ENCODE results near the gene XRCC3. TPM values are rescaled to one million over a fixed set of nuclear protein-coding genes. Genes with fewer than 3 reads are reported as not detected.
A peak's percentile ranks its signal among the peaks of the same experiment; 100 is the strongest.

The XRCC3 gene
- 31.5 and 58.1 TPM in 2 replicates for total RNA-seq (2014; rRNA removed; shearing (Covaris generic); ENCODE audit: low replicate concordance)

DNA sequence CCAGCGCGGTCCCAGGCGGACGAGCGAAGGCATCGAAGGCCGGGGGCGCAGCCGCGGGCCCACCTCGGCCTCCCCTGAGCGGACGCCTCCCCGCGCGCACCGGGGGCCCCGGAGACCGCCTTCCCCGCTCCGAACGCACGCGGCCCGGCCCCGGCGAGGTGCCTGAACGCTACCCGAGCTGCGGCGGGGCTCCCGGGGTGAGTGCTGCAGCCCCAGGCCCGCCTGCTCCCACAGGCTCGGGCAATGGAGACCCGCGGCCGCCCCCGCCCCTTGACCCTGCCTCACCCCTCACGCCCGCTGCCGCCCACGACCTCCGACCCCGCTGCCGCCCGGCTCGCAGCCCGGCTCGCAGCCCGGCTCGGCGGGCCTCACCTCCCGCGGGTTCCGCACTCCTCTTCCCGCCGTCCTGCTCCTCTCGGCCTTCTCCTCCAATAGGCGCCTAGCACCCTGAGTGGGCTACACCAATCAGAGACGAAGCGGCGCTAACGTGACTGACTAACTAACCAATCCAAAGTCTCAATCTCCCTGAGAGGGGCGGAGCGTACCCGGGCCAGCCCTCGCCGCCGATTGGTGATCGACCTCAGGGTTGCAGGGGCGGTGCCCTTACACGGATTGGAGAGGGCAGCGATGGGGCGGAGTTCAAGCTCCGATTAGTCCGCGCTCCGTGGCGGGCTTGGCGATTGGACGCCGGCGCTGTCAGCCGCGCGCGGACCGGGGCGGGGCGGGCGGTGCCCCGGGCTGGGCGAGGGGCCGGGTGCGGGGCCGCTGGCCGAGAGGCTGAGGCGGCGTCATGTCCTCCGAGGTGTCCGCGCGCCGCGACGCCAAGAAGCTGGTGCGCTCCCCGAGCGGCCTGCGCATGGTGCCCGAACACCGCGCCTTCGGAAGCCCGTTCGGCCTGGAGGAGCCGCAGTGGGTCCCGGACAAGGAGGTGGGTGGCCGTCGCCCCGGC lies at the start of gene XRCC3, which contains the start of gene ZFYVE21:
Gene XRCC3, minus strand, starts transcription at position 400 of the 949 bp plus-strand sequence. CDS start 4,364 bp downstream, outside the sequence.
Gene ZFYVE21, plus strand, starts transcription at position 759 of the 949 bp plus-strand sequence. Its CDS starts 32 bp downstream, at position 791.
- Histone ChIP-seq H3K4me3 (peak within 1 kb of the TSS; percentile 64), H3K27me3 (no peaks in the 10 kb centered on the region), H3K36me3 (no peaks in the 10 kb centered on the region), H3K9me3 (no peaks in the 10 kb centered on the region)
- peak; percentile 95 for DNase-seq

GRCh38 chr14:103763730-103764488 lies 48.7 kb upstream of the XRCC3 start:
- H3K4me3 ChIP-seq: no peak overlapping the region
- H3K9me3 ChIP-seq: no peaks in the 10 kb centered on the region
- DNase-seq: no peak

GRCh38 chr14:103762541-103762940 lies 47.3 kb upstream of the XRCC3 start:
- H3K36me3 ChIP-seq: no peaks in the 10 kb centered on the region
- H3K4me3 ChIP-seq: no peak overlapping the region
- H3K9me3 ChIP-seq: no peaks in the 10 kb centered on the region
- DNase-seq: no peak
- no peaks in the 10 kb centered on the region for H3K27me3 ChIP-seq

More at GRCh38 chr14:103763730-103764488, 48.7 kb upstream of the XRCC3 start:
- no peaks in the 10 kb centered on the region for H3K36me3 ChIP-seq
- no peaks in the 10 kb centered on the region for H3K27me3 ChIP-seq

DNA sequence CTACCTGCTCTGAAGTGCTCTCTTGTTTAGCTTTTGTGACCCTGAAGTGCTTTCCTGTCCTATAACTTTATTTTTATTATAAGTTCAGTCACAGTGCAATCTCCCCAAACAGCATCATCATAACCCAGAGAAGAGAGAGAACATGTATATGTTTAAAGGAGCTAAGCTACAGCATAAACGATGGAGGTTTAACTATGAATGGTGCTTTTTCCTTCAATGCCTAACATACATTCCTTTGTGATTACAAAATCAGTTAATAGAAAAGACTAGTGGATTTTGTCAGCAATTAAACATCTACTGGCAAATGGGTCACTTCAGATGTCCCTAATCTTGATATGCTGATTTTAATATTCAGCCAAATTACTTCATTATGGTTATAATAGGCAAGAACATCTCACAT lies 46.8 kb upstream of the XRCC3 start:
- no peak for DNase-seq
- H3K4me3 ChIP-seq: no peak overlapping the region
- H3K9me3 ChIP-seq: no peaks in the 10 kb centered on the region
- no peaks in the 10 kb centered on the region for H3K36me3 ChIP-seq
- H3K27me3 ChIP-seq: no peaks in the 10 kb centered on the region

DNA sequence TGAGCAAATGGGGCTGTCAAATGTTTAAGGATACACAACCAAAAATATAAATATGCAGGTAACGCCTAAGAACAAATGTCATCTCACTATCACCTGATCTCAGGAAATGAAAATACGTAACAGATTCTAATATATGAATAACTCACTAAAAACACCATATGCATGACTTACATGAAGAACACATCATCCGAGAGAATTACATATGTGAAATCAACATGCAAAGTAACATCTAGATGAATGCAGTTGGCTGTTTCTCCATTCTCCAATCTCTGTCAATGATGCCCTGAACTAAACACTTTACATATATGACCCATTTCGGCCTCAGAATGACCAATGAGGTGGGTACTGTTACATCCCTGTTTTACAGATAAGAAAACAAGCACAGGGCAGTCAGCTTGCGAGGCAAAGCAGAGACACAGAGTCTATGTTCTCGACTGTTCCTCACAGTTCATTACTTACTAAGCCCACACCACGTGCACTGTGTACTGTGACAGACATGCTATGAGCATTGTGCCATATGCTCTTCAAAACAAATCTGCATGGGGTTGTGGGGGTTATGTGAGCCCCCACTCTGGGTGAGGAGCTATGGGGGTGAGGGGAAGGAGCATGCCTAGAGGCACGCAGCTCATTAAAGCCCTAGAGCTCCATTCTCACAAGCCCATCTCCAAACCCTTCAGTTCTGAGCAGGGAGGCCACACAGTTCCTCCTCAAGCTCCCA lies 43.0 kb upstream of the XRCC3 start:
- Histone ChIP-seq H3K4me3 (no peak overlapping the region), H3K36me3 (no peaks in the 10 kb centered on the region), H3K27me3 (no peaks in the 10 kb centered on the region), H3K9me3 (no peaks in the 10 kb centered on the region)
- no peak for DNase-seq

GRCh38 chr14:103755060-103755459 lies 39.8 kb upstream of the XRCC3 start:
- no peak for DNase-seq
- H3K36me3 ChIP-seq: no peaks in the 10 kb centered on the region
- no peaks in the 10 kb centered on the region for H3K9me3 ChIP-seq
- no peaks in the 10 kb centered on the region for H3K27me3 ChIP-seq
- no peak overlapping the region for H3K4me3 ChIP-seq

- no peak for DNase-seq
- H3K9me3 ChIP-seq: no peaks in the 10 kb centered on the region
- no peaks in the 10 kb centered on the region for H3K36me3 ChIP-seq
Observed at GRCh38 chr14:103753774-103754173, 38.5 kb upstream of the XRCC3 start.

GRCh38 chr14:103749860-103750259 lies 34.6 kb upstream of the XRCC3 start:
- Histone ChIP-seq H3K36me3 (no peaks in the 10 kb centered on the region), H3K9me3 (no peaks in the 10 kb centered on the region), H3K4me3 (no peak overlapping the region), H3K27me3 (no peaks in the 10 kb centered on the region)
- no peak for DNase-seq

More at GRCh38 chr14:103753774-103754173, 38.5 kb upstream of the XRCC3 start:
- Histone ChIP-seq H3K4me3 (no peak overlapping the region), H3K27me3 (no peaks in the 10 kb centered on the region)

- no peak for DNase-seq
- Histone ChIP-seq H3K27me3 (no peaks in the 10 kb centered on the region), H3K9me3 (no peaks in the 10 kb centered on the region), H3K36me3 (no peaks in the 10 kb centered on the region), H3K4me3 (no peak overlapping the region)
Observed at GRCh38 chr14:103749452-103749851, 34.2 kb upstream of the XRCC3 start.

DNA sequence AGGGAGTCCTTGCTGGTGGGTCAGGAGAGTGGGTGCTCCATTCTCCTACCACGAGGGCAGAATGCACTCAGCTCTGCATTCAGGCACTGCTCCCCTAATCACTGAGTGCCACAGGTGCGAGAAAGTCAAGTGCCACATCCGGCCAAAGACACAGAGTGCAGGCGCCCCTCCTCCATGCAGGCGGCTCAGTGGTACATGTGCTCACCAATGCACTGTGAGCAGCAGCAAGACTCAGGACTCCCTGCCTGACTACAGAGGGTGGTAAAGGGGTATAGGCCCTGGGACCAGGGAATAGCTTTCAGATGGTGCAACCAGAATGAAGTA lies 33.2 kb upstream of the XRCC3 start:
- no peaks in the 10 kb centered on the region for H3K9me3 ChIP-seq
- H3K4me3 ChIP-seq: no peak overlapping the region
- H3K36me3 ChIP-seq: no peaks in the 10 kb centered on the region
- H3K27me3 ChIP-seq: no peaks in the 10 kb centered on the region
- DNase-seq: no peak

DNA sequence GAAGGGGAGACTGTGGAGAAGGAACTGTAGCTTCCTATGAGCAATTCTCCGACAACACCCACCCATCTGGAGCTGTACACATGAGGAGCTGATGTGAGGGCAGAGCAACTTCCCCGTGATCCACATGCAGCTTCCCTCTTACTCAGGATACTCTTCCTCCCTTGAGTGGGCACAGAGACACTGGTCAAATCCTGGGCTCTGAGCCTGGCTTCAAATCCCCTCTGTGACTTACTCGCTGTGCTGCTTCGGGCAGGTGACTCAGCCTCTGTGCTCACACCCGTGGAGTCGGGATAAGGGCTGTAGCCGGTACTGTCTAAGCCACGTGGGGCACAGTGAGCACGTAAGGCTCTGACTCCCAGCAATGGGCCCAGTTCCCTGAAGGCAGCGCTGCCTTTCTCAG lies 31.4 kb upstream of the XRCC3 start:
- peak; percentile 28 for DNase-seq
- no peaks in the 10 kb centered on the region for H3K9me3 ChIP-seq

DNA sequence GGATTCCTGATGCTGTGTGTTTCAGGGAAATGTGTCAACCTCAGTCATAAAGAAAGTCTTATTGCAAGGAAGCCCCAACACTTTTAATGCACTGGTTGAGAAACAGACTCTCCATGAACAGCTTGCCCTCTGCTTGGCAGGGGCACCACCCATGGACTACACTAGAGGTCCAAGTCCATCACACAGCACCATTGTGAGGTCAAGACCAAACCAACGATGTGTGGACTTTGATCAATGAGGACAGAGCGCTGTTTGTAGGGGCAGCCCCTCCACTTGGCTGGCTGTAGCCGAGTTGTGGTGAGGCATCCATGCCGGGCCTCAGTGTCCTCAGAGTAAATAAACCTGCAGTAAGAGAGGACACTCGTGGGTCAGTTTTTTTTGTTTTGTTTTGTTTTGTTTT lies 30.2 kb upstream of the XRCC3 start:
- no peaks in the 10 kb centered on the region for H3K27me3 ChIP-seq
- H3K9me3 ChIP-seq: no peaks in the 10 kb centered on the region
- H3K36me3 ChIP-seq: no peaks in the 10 kb centered on the region
- H3K4me3 ChIP-seq: no peak overlapping the region
- DNase-seq: no peak

More for the DNA sequence above, 31.4 kb upstream of the XRCC3 start:
- H3K27me3 ChIP-seq: no peaks in the 10 kb centered on the region
- H3K4me3 ChIP-seq: no peak overlapping the region
- H3K36me3 ChIP-seq: no peaks in the 10 kb centered on the region

DNA sequence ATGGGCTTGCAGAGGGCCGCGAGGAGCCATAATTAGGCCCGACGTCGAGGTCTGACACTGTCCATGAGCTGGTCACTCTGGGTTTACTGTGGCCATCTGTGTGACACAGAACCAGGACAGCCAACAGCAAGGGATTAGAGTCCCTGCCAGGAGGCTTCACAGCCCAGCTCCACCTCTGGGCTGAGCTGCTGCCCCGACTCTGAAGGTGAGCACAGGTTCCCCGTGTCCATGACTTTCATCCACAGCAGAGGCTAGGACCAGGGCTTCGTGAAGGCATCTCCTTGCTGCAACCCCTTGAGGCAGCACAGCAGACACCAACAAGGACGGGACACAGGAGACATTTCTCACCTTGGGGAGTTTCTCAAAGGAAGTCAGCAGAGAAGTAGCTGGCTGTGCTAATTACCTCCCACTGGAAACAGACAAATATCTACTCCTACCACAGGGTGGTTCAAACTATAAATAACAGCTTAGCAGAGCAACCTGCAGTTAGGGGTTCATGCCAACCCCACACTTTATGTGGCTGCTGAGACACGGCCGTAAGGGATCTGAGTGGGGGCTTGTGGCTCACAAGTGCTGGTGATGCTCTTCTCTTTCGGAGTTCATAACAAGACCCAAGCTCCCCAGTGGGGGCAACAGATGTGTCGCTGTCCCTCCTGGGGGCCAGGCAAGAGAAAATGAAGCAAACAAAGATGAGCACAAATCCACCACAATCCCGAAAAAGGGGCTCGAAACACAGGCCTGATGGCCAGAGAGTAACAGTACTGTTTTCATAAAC lies 29.6 kb upstream of the XRCC3 start:
- H3K27me3 ChIP-seq: no peaks in the 10 kb centered on the region
- DNase-seq: no peak

DNA sequence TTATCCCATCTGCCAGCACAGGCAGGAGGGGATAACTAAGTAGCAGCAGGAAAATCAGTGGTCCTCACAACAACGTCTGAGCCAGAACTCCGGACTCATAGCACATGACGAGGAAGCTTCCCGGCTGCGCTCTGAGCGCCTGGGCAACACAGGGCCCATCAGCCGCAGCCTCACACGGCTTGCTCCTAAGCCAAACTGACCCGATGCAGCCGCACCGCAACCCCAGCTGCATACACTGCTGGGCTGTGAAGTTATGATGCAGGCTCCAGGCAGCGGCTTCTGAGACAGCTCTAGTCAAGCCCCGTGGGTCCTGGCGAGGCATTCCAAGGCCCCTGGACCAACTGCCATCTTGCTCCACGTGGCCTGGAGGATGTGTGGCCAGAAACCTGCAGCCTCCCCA lies 28.4 kb upstream of the XRCC3 start:
- Histone ChIP-seq H3K27me3 (no peaks in the 10 kb centered on the region), H3K4me3 (no peak overlapping the region), H3K9me3 (no peaks in the 10 kb centered on the region), H3K36me3 (no peaks in the 10 kb centered on the region)
- no peak for DNase-seq

More for the DNA sequence above, 29.6 kb upstream of the XRCC3 start:
- Histone ChIP-seq H3K36me3 (no peaks in the 10 kb centered on the region), H3K4me3 (no peak overlapping the region), H3K9me3 (no peaks in the 10 kb centered on the region)

DNA sequence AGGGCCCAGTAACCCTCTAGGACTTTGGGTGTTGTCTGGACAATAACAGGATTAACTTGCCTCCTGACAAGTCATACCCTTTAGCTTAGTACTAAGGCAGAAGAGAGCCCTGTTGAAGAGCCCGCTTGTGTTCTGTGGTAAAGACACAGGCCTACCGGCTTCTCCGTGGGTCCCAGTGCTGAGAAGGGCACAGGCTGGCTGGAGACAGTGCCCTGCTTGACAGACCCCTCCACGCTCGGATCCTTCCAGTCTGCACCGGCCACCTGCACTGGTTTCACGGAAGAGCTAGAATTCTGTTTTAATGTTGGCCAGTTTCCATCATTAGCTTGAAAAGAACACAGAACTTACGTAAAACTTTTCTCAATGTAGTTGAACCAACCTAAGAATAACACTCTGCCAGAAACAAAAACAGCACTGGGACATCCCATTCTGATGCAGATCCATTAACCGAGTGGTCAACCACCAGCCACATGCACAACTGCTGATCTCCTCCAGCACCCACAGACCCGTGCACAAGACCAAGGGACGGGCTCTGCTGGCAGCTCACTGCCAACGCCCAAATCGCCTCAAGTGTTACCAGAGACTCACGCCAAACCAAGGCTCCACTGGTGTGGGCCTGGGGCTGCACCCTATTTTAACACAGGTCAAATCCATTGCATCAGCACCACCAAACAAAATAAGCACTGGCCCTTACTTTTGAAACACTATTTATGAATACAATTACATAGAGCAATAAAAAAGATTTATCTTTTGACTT lies 27.4 kb upstream of the XRCC3 start:
- no peaks in the 10 kb centered on the region for H3K9me3 ChIP-seq
- H3K4me3 ChIP-seq: no peak overlapping the region
- H3K36me3 ChIP-seq: no peaks in the 10 kb centered on the region
- no peaks in the 10 kb centered on the region for H3K27me3 ChIP-seq
- no peak for DNase-seq
